ENCODE results near the gene C1QTNF5. TPM values are rescaled to one million over a fixed set of nuclear protein-coding genes. Genes with fewer than 3 reads are reported as not detected.

The C1QTNF5 gene
- total RNA-seq, 2 donors from 2014 or later = 0.62 to 0.66 TPM

DNA sequence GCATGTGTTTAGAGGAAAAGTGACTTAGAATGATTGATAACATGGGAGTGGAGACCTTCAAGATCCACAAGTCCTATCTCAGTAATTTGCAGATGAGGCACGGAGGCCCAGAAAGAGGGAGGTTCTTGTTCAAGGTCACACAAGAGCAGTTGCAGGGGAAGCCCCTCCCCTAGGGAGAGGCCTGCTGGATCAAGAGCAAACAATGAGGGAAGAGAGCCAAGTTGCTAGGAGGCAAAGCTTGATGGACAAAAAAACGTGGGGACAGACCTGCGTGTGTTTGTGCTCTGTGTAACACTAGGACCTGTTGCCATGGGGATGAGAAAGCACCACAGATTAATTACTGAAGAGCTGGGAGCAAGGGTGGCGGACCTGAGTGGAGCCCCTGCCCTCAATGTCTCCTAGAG, 12.2 kb upstream of the C1QTNF5 start:
- peak overlapping the region; percentile 5 for H3K27ac ChIP-seq (ENCODE audit: low read depth, low read length)
- no peak overlapping the region for H3K4me3 ChIP-seq (ENCODE audit: low read length)
- DNase-seq = no peak
- peaks cover 3% of the 10 kb centered on the region for H3K27me3 ChIP-seq (ENCODE audit: control insufficient read depth, insufficient read depth, low read length, poor library complexity, severe bottlenecking)
- 37 to 48% methylated on average over 4 of the region's 4 CpGs for WGBS, 2 experiments (ENCODE audit: insufficient coverage in 1 of 2, insufficient read length in 1 of 2)
- no peak overlapping the region for H3K9ac ChIP-seq (ENCODE audit: extremely low read depth, low read length, poor library complexity, severe bottlenecking)
- Mint-ChIP-seq H3K4me1 (peaks cover 11% of the 10 kb centered on the region), H3K27me3 (ENCODE audit: insufficient read depth) (peaks cover 40% of the 10 kb centered on the region), H3K4me3 (no peak overlapping the region), H3K36me3 (ENCODE audit: low read depth) (peaks cover 25% of the 10 kb centered on the region), H3K9me3 (peaks cover 1% of the 10 kb centered on the region), H3K27ac (peak overlapping the region; percentile 12)
- H3K4me1 ChIP-seq (ENCODE audit: control insufficient read depth, insufficient read depth, low read length) = no peaks in the 10 kb centered on the region
- H3K36me3 ChIP-seq (ENCODE audit: control insufficient read depth, insufficient read depth, low read length) = peaks cover 30% of the 10 kb centered on the region
- TF ChIP-seq, protein P1, sequence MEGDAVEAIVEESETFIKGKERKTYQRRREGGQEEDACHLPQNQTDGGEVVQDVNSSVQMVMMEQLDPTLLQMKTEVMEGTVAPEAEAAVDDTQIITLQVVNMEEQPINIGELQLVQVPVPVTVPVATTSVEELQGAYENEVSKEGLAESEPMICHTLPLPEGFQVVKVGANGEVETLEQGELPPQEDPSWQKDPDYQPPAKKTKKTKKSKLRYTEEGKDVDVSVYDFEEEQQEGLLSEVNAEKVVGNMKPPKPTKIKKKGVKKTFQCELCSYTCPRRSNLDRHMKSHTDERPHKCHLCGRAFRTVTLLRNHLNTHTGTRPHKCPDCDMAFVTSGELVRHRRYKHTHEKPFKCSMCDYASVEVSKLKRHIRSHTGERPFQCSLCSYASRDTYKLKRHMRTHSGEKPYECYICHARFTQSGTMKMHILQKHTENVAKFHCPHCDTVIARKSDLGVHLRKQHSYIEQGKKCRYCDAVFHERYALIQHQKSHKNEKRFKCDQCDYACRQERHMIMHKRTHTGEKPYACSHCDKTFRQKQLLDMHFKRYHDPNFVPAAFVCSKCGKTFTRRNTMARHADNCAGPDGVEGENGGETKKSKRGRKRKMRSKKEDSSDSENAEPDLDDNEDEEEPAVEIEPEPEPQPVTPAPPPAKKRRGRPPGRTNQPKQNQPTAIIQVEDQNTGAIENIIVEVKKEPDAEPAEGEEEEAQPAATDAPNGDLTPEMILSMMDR (conservative IDR thresholded peaks at IDR 0.05) = no peak
- no peaks in the 10 kb centered on the region for H3K9me3 ChIP-seq (ENCODE audit: control insufficient read depth, low read length)

- no peak overlapping the region for H3K4me3 Mint-ChIP-seq
- no peak for DNase-seq
- Histone ChIP-seq H3K9me3 (ENCODE audit: control insufficient read depth, low read length) (no peaks in the 10 kb centered on the region), H3K27ac (ENCODE audit: low read depth, low read length) (no peak overlapping the region), H3K36me3 (ENCODE audit: control insufficient read depth, insufficient read depth, low read length) (peaks cover 19% of the 10 kb centered on the region), H3K4me1 (ENCODE audit: control insufficient read depth, insufficient read depth, low read length) (no peaks in the 10 kb centered on the region), H3K9ac (ENCODE audit: extremely low read depth, low read length, poor library complexity, severe bottlenecking) (no peak overlapping the region), H3K4me3 (ENCODE audit: low read length) (no peak overlapping the region), H3K27me3 (ENCODE audit: control insufficient read depth, insufficient read depth, low read length, poor library complexity, severe bottlenecking) (peaks cover 14% of the 10 kb centered on the region)
- H3K9me3 Mint-ChIP-seq = peaks cover 1% of the 10 kb centered on the region
- H3K27ac Mint-ChIP-seq = no peak overlapping the region
- TF ChIP-seq, protein P1 (conservative IDR thresholded peaks at IDR 0.05) = no peak
- WGBS, 2 experiments (ENCODE audit: insufficient coverage in 1 of 2, insufficient read length in 1 of 2) = no CpG with 5 or more reads among the region's 2 CpGs
- H3K36me3 Mint-ChIP-seq (ENCODE audit: low read depth) = peaks cover 18% of the 10 kb centered on the region
- peaks cover 6% of the 10 kb centered on the region for H3K4me1 Mint-ChIP-seq
- peaks cover 56% of the 10 kb centered on the region for H3K27me3 Mint-ChIP-seq (ENCODE audit: insufficient read depth)
Observed at GRCh38 chr11:119351232-119351631, 10.5 kb upstream of the C1QTNF5 start.

- no peak overlapping the region for H3K27ac Mint-ChIP-seq
- TF ChIP-seq, protein P1 (conservative IDR thresholded peaks at IDR 0.05) = no peak
- Histone ChIP-seq H3K27me3 (ENCODE audit: control insufficient read depth, insufficient read depth, low read length, poor library complexity, severe bottlenecking) (peaks cover 15% of the 10 kb centered on the region), H3K4me1 (ENCODE audit: control insufficient read depth, insufficient read depth, low read length) (no peaks in the 10 kb centered on the region), H3K4me3 (ENCODE audit: low read length) (no peak overlapping the region), H3K36me3 (ENCODE audit: control insufficient read depth, insufficient read depth, low read length) (peaks cover 10% of the 10 kb centered on the region), H3K9me3 (ENCODE audit: control insufficient read depth, low read length) (no peaks in the 10 kb centered on the region), H3K27ac (ENCODE audit: low read depth, low read length) (no peak overlapping the region), H3K9ac (ENCODE audit: extremely low read depth, low read length, poor library complexity, severe bottlenecking) (no peak overlapping the region)
- peaks cover 1% of the 10 kb centered on the region for H3K9me3 Mint-ChIP-seq
- peaks cover 3% of the 10 kb centered on the region for H3K4me1 Mint-ChIP-seq
- H3K36me3 Mint-ChIP-seq (ENCODE audit: low read depth) = peaks cover 10% of the 10 kb centered on the region
- H3K4me3 Mint-ChIP-seq = no peak overlapping the region
- 92% methylated on average over 6 of the region's 6 CpGs; no CpG with 5 or more reads in 1 of the 2 experiments for WGBS, 2 experiments (ENCODE audit: insufficient coverage in 1 of 2, insufficient read length in 1 of 2)
- peak; percentile 40 for DNase-seq
- H3K27me3 Mint-ChIP-seq (ENCODE audit: insufficient read depth) = peaks cover 55% of the 10 kb centered on the region
Observed at GRCh38 chr11:119350302-119350701, 9.6 kb upstream of the C1QTNF5 start.

Data from endodermal cell (in vitro differentiated cells).